HG03439 (cell line): ENCODE results near the gene KCTD3.

Experiments used
- ATAC-seq: cut with Tn5 transposase; IDR thresholded peaks from one replicate; pipeline ENCODE4 v1.9.1; 2021; ENCODE audit warnings: mild to moderate bottlenecking, moderate library complexity; ENCODE audit not compliant: unreplicated experiment

KCTD3 gene

DNA sequence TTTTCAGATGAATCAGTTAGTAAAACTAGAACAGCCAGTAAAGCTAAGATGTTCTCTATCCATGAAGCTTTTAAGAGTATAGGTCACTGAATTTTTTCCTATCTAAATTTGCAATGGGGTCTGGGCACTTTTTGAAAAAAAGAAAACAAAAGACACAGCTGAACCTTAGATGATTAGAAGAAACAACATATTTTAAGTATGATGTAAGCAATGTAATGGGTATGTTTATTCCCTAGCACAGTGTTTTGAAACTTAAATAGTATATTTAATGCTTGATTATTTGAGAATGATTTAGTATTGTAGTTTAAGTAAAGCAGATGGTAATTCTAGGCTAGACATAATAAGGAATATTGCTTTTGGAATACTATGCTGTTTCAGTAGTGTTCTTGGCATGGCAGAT is 36.2 kb downstream of the KCTD3 start:
- no peak for ATAC-seq

DNA sequence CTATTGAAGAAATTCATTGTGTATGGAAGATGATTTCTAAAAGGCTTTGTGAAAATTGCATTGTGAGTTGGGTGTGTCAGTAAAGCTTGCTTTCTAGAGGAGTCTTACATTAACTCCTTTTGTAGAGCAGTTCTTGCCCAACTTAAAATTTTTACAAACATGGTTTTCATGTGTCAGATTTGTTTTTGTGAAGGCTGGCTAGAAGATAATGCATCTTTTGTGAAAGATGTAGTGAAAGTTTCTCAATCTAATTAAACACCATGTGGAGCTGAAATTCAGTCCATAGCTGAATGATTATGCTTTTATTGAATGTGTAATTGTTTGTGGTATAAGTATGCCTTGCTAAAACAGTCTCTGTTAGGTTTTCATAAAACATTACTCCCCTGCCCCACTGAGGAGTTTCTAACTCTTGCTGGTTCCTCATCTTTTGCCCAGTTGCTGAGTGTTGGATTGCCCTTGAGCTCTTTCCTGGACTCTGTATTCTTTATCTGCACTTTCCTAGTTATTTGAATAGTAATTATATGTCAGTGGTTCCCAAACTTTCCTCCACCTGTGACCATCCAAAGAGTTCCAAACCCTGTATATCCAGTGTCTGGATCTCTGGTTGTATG is 38.0 kb downstream of the KCTD3 start:
- ATAC-seq, result no peak

DNA sequence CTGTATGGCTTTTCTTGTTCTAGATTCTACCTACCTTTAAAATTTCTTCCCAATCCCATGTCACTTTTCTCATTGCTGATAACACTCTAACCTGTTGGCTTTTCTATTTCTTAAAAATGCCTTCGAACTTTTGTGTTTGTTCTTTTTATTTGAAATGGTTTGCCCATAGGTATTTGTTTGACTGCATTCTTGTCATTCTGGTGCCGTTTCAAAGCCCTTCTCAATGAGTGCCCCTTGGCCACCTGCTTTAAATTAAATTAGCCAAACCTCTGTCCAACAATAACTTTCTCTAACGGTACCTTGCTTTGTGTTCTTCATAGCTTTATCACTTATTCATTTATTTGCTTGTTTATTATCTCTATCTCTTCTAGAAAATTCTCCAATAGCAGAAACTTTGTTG is 38.9 kb downstream of the KCTD3 start:
- ATAC-seq, result no peak

DNA sequence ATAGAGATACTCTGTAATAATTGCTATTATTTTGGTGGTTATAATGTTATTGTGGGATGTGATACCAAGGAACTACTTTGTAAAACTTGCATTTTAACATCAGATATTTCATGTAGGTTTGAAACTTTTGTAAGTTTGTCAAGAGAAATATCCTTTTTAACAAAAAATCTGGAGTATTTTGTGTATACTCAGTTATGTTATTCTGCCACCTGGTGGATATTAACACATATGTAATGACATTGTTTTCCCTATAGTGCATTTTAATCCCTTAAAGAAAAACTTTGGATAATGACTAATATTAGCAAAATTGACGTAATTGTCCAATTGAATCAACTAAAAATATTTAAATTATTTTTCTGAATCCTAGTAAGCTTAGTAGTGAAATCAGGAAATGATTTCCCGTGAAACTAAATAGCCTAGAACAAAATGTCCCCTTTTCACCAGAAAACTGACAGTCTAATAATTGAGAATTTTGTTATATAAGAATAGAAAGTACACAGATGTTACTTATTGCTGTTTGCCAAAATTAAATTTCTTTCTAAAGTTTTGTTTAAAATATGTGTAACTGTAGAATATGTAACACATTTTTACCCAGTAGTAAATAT is 39.6 kb downstream of the KCTD3 start:
- no peak for ATAC-seq

DNA sequence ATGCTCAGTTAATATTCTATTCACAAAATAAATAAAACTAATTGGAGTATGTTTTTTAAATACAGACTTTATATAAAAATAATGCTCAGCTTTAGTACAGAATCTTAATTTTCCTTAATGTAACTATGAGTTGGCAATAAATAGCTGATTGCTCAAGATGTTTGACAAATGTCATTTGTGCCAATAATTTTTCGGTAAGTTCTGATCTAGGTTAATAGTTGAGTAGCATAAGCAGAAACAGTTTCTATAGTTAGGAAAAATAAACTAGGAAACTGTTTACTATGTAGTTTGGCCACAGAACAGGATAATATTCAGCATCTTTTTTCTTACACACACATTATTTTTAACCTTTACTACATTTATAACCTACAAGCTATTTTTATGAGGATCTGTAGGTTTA is 40.3 kb downstream of the KCTD3 start:
- ATAC-seq, result no peak

DNA sequence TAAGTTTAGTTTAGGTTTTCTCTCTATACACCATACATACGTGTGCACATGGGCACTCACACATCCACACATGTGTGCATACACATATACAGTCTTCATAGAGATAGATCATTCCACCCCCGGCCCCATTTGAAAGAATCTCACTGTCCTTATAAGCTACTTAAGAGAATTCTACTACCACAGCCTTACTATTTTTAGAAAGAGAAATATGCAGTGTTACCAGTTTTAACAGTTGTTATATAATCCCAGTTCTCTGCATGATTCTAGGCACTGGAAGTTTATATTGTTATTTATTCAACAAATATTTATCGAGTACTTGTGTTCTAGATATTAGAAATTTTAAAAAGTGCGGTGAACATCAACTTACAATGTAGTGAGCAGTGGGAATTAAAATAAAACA is 41.5 kb downstream of the KCTD3 start:
- ATAC-seq, result no peak

DNA sequence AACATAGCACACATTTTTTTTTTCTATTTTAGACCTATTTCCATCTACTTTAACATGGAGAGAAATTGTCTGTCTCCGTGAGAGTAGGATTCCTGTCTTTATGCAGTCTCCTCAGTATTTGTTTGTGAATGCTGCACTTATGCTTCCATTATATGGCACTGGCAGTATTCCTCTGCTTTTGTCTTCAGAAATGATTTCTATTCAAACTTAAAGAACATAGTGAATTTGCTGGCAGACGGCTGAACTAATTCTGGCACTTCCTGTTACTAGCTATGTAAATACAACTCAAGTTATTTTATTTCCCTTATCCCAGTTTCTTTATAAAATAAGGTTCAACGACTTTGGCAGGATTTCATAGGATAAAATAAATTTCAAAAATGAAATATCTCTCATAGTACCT is 45.3 kb downstream of the KCTD3 start:
- no peak for ATAC-seq

DNA sequence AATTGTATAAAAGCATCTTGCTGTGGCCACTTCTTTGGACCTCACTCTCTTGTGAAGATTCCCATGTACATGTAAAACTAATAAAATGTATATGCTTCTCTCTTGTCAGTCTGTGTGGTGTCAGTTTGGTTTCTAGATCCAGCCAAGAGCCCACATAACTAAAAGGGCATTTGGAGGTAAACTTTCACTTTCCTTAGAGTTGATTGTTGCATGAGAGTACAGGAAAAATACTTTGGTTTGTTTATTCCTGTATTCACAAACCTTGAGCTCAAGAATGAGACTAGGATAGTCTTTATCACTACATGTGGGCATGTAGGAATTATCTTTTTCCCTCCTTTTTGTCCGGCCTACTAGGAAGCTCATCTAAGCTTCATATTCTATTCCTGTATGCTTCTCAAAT is 50.9 kb downstream of the KCTD3 start:
- ATAC-seq, result no peak

DNA sequence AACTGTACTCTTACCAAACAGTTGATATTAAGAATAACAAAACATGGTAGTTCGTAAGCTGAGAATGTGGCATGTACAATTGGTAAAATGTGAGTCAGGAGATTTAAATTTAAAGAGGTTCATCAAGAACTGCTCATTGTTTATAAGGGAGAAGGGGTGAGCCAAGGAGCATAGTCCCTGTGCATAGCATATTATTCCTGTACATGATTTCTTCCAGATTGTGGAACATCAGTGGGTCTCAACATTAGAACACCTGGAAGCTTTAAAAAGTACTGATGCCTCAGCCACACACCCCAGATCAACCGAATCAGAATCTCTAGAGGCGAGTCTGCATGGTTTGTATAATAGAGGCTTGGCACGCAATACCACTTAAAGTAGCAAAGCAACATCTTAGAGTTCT is 56.1 kb downstream of the KCTD3 start:
- no peak for ATAC-seq

DNA sequence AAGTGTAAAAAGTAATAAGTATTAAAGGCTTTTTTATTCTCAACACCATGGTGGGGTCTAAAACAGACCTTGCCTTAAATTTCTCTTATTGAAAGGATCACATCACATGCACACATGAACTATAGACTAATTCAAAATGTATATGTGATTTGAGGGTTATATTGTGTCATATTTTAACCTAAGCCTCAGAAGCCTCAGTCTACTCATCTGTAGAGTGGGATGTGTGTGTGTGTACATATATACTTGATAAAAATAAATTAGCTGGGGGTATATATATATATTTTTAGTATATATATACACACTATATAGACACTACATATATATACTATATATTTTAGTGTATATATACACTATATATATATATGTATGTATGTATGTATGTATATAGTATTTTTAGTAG is 58.8 kb downstream of the KCTD3 start:
- ATAC-seq, result no peak

DNA sequence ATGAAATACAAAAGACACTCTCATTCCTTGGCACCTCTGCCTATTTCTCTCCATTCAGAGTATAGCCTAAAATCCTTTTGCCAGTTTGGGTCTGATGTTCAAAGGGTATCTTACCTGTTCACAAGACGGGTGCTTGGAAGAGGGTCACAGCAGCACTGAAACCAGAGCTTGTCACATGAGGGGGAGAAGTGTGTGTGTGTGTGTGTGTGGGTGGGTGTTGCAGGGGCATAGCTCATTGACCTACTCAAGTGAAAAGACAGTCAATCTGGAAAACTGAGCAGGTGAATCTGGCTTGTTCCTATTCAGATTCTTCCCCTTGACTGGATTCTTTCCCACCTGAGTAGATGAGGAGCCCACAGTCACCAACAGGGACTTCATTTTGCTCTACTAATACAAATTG is 63.9 kb downstream of the KCTD3 start:
- ATAC-seq, result no peak

DNA sequence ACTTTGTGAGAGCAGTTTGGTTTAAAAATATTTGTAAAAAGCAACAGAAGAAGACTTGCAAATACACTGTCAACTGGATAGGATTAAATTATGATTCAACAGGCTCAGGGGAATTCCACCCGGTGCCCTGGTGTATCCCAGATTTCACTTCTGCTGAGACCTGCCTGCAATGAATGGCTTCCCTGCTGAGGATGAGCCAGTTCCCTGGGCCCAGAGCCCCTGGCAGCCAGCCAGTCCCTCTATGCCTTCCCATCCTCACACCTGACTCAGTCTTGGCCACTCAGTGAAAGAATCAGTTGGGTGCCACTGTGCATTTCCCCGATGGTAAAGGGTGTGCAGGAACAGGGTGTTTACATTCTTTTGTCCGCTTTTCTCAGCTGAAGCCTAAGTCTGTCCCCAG is 64.4 kb downstream of the KCTD3 start:
- no peak for ATAC-seq

DNA sequence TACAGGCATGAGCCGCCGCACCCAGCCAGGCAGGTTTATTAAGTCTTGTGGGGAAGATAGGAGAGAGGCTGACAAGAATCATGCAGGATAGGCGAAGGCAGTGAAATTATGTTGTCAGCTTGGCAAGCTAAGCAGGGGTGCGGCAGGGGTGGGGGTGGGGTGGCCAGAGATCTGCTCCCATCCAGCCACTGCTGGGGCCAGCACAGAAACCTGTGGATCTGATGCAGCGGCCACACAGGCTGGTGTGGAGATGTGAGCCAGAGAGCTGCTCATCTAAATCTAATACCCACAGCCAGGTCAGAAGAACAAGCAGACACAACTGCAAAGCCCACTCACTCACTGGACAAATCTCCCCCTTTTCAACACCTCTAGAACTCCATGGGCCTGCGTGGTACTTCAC is 68.7 kb downstream of the KCTD3 start:
- ATAC-seq, result no peak

DNA sequence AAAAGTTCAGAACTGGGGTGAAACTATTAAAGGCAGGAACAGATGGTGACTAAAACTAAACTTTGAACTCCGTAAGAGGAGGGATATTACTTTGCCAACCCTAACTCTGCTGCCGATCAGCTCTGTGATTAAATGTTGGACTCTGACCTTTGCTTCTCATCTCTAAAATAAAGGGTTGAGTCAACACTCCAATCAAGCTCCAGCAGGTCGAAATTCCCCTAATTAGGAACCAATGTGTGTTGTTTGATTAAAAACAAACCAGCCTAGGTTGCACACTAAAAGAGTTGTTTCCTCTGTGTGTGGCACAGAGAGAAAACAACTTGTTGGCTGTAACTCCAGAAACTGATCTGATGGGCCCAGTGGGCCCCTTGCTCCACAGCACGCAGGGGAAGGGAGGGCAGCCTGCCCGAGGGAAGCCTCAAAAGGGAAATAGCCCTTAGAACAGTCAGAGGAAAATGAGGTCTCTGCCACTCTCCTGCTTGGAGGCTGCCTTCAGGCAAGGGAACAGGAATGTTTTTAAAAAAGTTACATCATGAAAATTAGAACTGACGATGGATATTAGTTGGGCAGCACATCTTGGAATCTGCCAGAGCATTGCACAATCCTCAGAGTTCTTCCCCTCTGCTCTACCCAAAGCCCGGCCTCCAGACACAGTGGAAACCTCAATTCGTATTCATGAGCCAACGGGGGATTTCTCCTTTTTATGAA is 69.3 kb downstream of the KCTD3 start:
- no peak for ATAC-seq

DNA sequence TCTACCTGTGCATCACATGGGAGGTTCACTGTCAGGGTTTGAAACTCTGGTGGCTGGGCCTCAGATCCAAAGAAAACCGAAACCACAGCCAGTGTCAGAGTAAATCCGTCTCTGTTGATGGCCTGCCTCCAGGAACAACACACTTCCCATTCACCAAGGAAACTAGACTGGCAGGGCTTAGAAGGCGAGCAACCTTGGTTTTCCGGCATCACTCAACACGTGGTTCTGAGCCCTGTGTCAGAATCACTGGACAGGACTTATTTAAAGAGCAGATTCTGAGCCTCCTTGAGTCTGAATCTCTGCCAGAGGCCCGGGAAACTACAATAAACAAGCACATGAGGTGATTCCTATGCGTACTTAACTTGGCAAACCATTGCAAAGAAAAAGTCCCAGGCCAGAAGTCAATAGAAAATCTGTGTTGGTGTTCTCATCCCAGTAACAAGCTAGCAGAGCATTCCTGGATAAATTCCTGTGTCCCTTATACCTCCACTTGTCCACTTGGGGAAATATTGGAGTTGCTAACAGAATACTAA is 70.0 kb downstream of the KCTD3 start:
- ATAC-seq, result no peak

DNA sequence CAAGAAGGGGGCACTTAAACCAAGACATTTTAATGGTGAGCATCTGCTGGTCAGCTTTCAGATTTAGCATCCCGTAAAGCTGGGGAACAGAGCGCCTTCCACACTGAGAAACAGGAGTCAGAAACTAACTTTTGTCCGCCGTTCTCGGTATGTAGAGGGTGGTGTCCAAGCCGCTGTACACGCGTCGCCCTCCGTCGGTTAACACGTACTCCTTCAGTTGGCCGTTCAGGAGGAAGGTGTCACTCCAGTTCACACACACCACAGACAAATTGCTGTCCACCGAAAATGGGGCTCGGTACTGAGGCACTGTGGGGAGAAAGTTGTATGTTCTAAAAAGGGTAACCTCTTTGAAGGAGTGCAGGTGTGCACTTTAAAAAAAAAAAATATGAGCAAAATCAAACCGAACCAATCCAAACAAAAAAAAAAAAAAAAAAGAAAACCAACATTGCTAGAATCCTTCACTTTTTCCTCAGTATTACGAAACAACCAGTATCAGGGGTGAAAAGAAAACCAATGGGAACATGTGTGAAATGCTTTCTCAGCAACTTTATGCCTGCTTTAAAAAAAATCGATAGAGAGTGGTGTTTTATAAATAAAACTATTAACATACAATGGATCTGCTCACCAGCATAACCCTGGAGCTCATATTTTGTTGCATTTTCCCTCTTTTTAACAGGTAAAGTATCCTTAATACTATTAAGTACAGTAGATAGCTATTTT is 73.5 kb downstream of the KCTD3 start:
- no peak for ATAC-seq

DNA sequence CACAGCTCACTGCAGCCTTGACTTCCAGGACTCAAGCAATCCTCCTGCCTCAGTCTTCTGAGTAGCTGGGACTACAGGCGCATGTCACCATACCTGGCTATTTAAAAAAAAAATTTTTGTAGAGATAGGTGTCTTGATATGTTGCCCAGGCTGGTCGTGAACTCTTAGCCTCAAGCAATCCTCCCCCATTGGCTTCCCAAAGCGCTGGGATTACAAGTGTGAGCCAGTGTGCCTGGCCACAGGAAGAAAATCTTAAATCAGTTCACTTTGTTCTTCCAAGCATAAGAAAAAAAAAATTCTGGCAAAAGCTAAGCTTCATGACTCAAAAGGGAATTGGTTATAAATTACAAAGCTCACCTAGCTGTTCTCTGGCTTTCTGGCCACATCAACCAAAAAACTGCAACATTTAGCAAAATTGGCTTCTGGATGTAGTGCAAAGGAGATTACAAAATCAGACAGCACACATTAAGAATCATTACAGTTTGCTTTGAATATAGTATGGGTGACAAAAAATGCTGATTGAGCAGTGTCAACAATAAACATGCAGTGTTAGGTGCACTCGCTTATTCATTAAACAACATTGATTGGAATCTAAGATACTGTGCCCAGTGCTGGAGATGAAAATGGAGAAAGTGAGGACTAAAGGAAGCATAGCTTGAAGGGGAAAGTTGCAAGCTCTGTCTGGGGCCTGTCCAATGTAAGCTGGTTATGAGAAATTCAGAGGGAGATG is 76.7 kb downstream of the KCTD3 start:
- no peak for ATAC-seq

DNA sequence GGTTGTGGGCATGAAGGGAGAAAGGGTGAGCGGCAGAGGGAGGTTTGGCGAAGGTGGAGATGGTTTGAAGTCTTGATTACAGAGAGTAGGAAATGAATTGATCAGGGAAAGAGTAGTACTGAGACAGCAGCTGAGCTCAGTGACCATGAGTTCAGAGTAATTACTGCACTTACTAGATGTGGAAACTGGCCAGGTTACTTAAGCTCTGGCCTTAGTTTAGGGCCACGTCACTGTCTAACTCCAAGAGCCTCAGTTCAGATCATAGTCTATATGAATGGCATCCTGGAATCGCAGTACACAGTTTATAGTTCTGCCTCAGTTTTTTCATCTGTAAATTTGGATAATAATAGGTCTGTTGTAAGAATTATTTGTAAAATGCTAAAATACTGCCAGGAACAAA is 78.1 kb downstream of the KCTD3 start:
- no peak for ATAC-seq

DNA sequence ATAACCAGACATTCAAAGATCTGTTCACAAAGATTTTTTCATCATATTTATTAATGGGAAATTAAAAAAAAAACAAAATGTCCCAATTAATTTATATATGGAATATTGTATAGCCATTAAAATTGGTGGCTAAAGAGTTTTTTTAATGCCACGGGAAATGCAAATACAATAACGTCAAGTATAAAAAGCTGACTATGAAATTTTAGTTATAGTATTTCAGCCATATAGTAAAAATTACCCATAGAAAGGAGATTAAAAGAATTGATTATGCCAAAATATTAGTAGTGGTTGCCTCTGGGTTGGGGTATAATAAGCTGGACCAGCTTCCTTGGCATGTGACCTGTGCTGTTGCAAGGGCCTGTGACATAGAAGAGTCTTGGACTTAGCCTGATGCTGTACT is 78.8 kb downstream of the KCTD3 start:
- no peak for ATAC-seq

DNA sequence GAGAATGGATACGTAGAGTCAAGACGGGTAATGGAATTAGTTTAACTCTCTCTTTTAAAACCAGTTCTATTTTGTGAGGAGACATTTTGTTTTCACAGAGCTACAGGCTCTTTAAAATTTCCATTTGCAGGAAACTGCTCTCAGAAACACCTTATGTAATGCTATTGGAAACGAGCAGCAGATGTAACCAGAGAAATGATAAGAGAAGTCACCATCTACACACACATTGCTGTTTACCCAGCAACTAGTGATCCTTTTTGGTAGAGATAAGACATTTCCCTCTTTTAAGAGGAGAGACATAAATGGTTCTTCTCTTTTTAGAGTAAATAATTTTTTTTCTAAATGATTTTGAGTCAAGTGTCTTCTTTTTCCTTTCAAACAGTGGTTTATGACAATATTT is 80.6 kb downstream of the KCTD3 start:
- no peak for ATAC-seq

DNA sequence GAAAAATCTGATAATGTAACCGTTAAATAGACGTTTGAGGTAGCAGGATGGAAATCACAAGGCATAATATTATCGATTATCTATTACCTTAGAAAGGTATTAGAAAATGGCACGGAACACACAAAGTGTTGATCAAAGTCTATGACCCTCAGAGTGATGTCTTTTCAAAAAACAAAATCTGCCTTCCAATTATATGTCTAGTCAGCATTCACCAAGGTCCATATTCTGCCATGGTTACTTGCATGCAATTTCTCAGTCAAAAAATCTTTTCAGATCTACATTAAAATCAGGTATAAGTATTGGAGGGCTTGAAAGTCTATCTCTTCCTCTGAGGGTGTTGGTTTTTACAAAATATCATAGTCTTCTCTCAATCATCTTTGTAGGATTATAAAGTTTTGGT is 81.9 kb downstream of the KCTD3 start:
- no peak for ATAC-seq
